Heart left ventricle (tissue), 16 donors: Measurements from ENCODE around the gene ZNF600. TPM values are rescaled to one million over a fixed set of nuclear protein-coding genes. Genes with fewer than 3 reads are reported as not detected.
"Not testable (repeated sequence)": the region's sequence is repeated elsewhere in the genome, so short reads cannot be mapped to it uniquely, and the experiment has no call there.

Experiments
- ATAC-seq, 4 donors: fragments of 200-7000 bp; cut with Tn5 transposase; one replicate each; pipeline ENCODE4 v1.9.1; 2020 to 2022; ENCODE audit warnings: moderate library complexity in 4 of 4, mild to moderate bottlenecking in 3 of 4, moderate number of reproducible peaks in 1 of 4
- DNase-seq, 5 donors: peaks; one replicate each; pipeline ENCODE4 v3.0.0-alpha.2; 2020
- H3K27ac ChIP-seq, 12 donors: fragments of 200-600 bp; sonication (generic) in 4 of 12; one replicate each; pipeline versions ENCODE4 v1.5.0 to v1.8.0; 2016 to 2022; ENCODE audit warnings: mild to moderate bottlenecking in 2 of 12
- H3K27me3 ChIP-seq, 9 donors: fragments of 200-600 bp; sonication (generic) in 2 of 9; one replicate each; pipeline versions ENCODE4 v1.5.1 to v1.8.0; 2016 to 2022; ENCODE audit warnings: mild to moderate bottlenecking in 3 of 9
- H3K36me3 ChIP-seq, 9 donors: fragments of 200-600 bp; sonication (generic) in 2 of 9; one replicate each; pipeline versions ENCODE4 v1.5.0 to v1.8.0; 2018 to 2022; ENCODE audit warnings: mild to moderate bottlenecking in 2 of 9
- H3K4me1 ChIP-seq, 12 donors: fragments of 200-600 bp; sonication (generic) in 4 of 12; one replicate each; pipeline versions ENCODE4 v1.5.0 to v1.8.0; 2016 to 2022; ENCODE audit warnings: mild to moderate bottlenecking in 3 of 12
- H3K4me3 ChIP-seq, 12 donors: fragments of 200-600 bp; sonication (generic) in 4 of 12; one replicate each; pipeline versions ENCODE4 v1.5.0 to v1.8.0; 2017 to 2022; ENCODE audit warnings: mild to moderate bottlenecking in 9 of 12, moderate library complexity in 4 of 12
- H3K9me3 ChIP-seq, 12 donors: fragments of 200-600 bp; sonication (generic) in 4 of 12; one replicate each; pipeline versions ENCODE4 v1.5.0 to v1.8.0; 2016 to 2022; ENCODE audit warnings: mild to moderate bottlenecking in 1 of 12
- POLR2A ChIP-seq, 2 donors: fragments of 450-650 bp; IDR thresholded peaks; one replicate each; pipeline ENCODE4 v1.6.1; 2017; ENCODE audit warnings: antibody characterized with exemption in 2 of 2, mild to moderate bottlenecking in 2 of 2, moderate library complexity in 2 of 2
- WGBS, 4 donors: extraction: QIAGEN DNeasy Blood & Tissue Kit in 2 of 4; methylation state at CpG; one replicate each; pipeline versions ENCODE4 v1.1.5 to v1.1.7; 2013 to 2018; 5-methylcytosine and 5-hydroxymethylcytosine counted together
- intact Hi-C, 10 donors: fragments of 100-400 bp; cut with DNase I; formaldehyde crosslinking; loops; one replicate each; pipeline versions ENCODE4 v1.11.1 to v1.14.2; 2022
- polyA plus RNA-seq, 2 donors: library from polyadenylated mRNA; stranded (reverse); fragments of 200-250 nt; gene quantifications; one replicate each; pipeline ENCODE4 v1.2.3, GENCODE V29; 2013
- total RNA-seq, 9 donors: library from RNA; depleted of rRNA in 2 of 9; stranded (reverse); fragments of >200 nt in 2 of 9; fragmentation: NEBNext Ultra II Directional in 3 of 9; extraction: Animal tissue kit (Norgen Biotek cat#: 25700) in 3 of 9; gene quantifications; one replicate each; pipeline versions ENCODE4 v1.1.0 to v1.2.4, GENCODE V29; 2016 to 2023
- TF ChIP-seq, protein P1 (sequence below), 12 donors: fragments of 200-600 bp; sonication (generic) in 4 of 12; IDR thresholded peaks; one replicate each; pipeline versions ENCODE4 v1.5.0 to v1.8.0; 2018 to 2022; ENCODE audit warnings: antibody characterized with exemption in 12 of 12, mild to moderate bottlenecking in 5 of 12
- donor health status: ischemic (EF 13 %, LVEDD 7.1; RV severe dilation, severe dysfunction).
- donor health status: healthy with polysubstance abuse.
- donor health status: DM: no; HTN: yes; CAD: no.
- donor health status: DM: no; HTN: no; CAD: no.
- donor health status: ischemic (EF 25% LVEDD 6.9; RV normal size, moderate dysfunction).
- donor health status: ischemic (EF 25% LVEDD 5.7; RV mildly dilated, moderate dysfunction).
- donor health status: healthy.
- donor health status: DM: yes; HTN: yes; CAD: no.
- donor health status: ischemic (EF 35%, LVEDD 5.7; RV mildly dilated, moderate dysfunction).
- donor health status: nonischemic (EF 11% LVEDD 7.7; RV severe dilation, severe dysfunction).
- donor health status: DM: yes; HTN: yes; CAD: no.
- donor health status: PGD.
- donor health status: ischemic (EF 29% LVEDD 5.4; RV normal size, mild dysfunction).
- donor health status: nonischemic (EF 23%, LVEDD 6.1; RV moderate dilation, normal function).

ZNF600 gene
- total and polyA plus RNA-seq, 11 donors: 1.2 to 4.1 (median 2.4) TPM

DNA sequence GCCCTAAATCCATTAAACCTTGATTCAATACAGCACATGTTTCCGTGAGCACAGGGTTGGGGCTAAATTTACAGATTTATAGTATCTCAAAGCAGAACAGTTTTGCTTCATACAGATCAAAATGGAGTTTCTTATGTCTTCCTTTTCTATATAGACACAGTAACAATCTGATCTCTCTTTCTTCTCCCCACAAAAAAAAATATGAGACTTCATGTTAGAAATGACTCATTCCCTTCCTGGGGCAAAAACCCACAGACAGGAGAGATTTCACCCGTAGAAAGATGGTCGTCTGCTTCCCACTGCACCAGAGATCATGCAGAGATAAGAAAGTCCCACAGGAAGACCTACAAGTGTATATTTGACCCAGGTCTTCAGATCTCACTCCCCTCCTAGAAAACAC lies 44.1 kb downstream of the ZNF600 start:
- Histone ChIP-seq H3K27ac (no peak overlapping the region), H3K36me3 (no peaks in the 10 kb centered on the region), H3K9me3 (no peaks in the 10 kb centered on the region), H3K4me3 (no peak overlapping the region), H3K4me1 (no peaks in the 10 kb centered on the region), H3K27me3 (no peaks in the 10 kb centered on the region)
- DNase-seq (no peak), ATAC-seq (no peak)
- WGBS, 4 donors: 35 to 51% (median 45%) methylated on average over 3 of the region's 3 CpGs
- intact Hi-C loops: loop anchor here in 4 of 10 donors (10.0 kb wide), 4 partner anchors 58 to 498 kb away; no protein-coding TSS in a partner anchor
- TF ChIP-seq, protein P1, sequence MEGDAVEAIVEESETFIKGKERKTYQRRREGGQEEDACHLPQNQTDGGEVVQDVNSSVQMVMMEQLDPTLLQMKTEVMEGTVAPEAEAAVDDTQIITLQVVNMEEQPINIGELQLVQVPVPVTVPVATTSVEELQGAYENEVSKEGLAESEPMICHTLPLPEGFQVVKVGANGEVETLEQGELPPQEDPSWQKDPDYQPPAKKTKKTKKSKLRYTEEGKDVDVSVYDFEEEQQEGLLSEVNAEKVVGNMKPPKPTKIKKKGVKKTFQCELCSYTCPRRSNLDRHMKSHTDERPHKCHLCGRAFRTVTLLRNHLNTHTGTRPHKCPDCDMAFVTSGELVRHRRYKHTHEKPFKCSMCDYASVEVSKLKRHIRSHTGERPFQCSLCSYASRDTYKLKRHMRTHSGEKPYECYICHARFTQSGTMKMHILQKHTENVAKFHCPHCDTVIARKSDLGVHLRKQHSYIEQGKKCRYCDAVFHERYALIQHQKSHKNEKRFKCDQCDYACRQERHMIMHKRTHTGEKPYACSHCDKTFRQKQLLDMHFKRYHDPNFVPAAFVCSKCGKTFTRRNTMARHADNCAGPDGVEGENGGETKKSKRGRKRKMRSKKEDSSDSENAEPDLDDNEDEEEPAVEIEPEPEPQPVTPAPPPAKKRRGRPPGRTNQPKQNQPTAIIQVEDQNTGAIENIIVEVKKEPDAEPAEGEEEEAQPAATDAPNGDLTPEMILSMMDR (IDR thresholded peaks at IDR 0.05): no peak
- TF ChIP-seq POLR2A (IDR thresholded peaks at IDR 0.05): no peak

DNA sequence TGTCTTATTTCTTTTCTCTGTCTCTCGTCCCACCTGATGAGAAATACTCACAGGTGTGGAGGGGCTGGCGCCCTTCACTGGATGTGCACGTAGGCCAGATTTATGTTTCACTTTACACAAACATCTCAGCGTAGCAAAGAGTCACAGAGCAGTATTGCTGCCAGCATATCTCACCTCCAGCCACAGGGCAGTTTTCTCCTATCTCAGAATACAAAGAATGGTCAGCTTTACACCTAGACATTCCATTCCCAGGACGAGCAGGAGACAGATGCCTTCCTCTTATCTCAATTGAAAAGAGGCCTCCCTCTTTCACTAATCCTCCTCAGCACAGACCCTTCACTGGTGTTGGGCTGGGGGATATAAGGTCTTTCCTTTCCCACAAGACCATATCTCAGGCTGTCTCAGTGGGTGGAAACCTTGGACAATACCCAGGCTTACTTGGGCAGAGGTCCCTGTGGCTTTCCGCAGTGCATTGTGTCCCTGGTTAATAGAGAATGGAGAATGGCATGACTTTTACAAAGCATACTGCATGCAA lies 44.6 kb downstream of the ZNF600 start:
- Histone ChIP-seq H3K36me3 (no peaks in the 10 kb centered on the region), H3K4me1 (no peaks in the 10 kb centered on the region), H3K27me3 (no peaks in the 10 kb centered on the region), H3K4me3 (no peak overlapping the region), H3K9me3 (no peaks in the 10 kb centered on the region), H3K27ac (no peak overlapping the region)
- TF ChIP-seq, protein P1 (IDR thresholded peaks at IDR 0.05): no peak
- TF ChIP-seq POLR2A (IDR thresholded peaks at IDR 0.05): no peak
- ATAC-seq: no peak
- intact Hi-C loops: loop anchor here in 4 of 10 donors (10.0 kb wide), 4 partner anchors 57 to 497 kb away; no protein-coding TSS in a partner anchor
- WGBS, 4 donors: 59 to 77% (median 68%) methylated on average over 6 of the region's 6 CpGs
- DNase-seq: no peak

DNA sequence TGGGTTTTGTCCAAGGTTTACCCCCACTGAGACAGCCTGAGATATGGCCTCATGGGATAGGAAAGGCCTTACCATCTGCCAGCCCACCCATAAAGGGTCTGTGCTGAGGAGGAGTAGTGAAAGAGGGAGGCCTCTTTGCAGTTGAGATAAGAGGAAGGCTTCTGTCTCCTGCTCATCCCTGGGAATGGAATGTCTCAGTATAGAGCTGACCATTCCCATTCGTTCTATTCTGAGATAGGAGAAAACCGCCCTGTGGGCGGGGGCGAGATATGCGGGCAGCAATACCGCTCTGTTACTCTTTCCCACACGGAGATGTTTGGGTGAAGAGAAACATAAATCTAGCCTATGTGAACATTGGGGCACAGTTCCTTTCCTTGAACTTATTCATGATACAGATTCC lies 45.2 kb downstream of the ZNF600 start:
- not testable (repeated sequence) for ATAC-seq, H3K4me1 ChIP-seq, DNase-seq, H3K27me3 ChIP-seq, H3K9me3 ChIP-seq, H3K27ac ChIP-seq, H3K4me3 ChIP-seq, H3K36me3 ChIP-seq
- intact Hi-C loops: loop anchor here in 4 of 10 donors (10.0 kb wide), 4 partner anchors 57 to 497 kb away; no protein-coding TSS in a partner anchor
- WGBS, 4 donors: 49 to 63% (median 57%) methylated on average over 7 of the region's 7 CpGs

DNA sequence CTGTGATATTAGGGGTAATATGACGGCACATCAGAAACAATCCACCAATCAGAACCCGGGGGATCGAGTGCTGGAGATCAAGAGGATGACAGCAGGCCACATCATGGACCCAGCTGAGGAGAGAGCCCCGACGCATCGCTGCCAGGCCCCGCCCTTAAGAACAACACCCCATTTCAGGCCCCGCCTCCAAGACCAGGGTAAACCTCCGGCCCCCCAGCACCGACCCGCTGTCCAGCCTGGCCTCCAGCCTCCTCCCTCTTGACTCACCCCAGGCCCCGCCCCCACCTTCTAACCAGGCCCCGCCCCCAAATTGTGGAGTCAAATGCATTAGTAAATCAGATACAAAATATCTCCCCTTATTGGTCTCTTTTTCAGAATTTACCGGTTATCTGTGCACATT lies 47.0 kb downstream of the ZNF600 start:
- Histone ChIP-seq H3K36me3 (no peaks in the 10 kb centered on the region), H3K4me3 (no peak overlapping the region), H3K4me1 (peaks cover 0 to 18% (median 8%) of the 10 kb centered on the region in 12 donors), H3K9me3 (no peaks in the 10 kb centered on the region), H3K27ac (no peak overlapping the region), H3K27me3 (no peaks in the 10 kb centered on the region)
- intact Hi-C loops: loop anchor here in 1 of 10 donors (5.0 kb wide), 2 partner anchors 102 to 137 kb away; partner anchors contain the start of gene ZNF83
- WGBS, 4 donors: 83 to 93% (median 90%) methylated on average over 14 of the region's 14 CpGs
- DNase-seq (no peak), ATAC-seq (no peak)
- no peak for TF ChIP-seq POLR2A (IDR thresholded peaks at IDR 0.05)
- TF ChIP-seq, protein P1 (IDR thresholded peaks at IDR 0.05): no peak
